AG09309 (cell line): ENCODE data around the gene TMEM223.
A peak's percentile ranks its signal among the peaks of the same experiment; 100 is the strongest.
"Not testable (repeated sequence)": the region's sequence is repeated elsewhere in the genome, so short reads cannot be mapped to it uniquely, and the experiment has no call there.

Source experiments
- DNase-seq: peaks from one replicate; pipeline ENCODE4 v3.0.0-alpha.2; 2010; ENCODE audit warnings: low read depth
- H3K4me3 ChIP-seq: 2 replicates; pipeline ENCODE4 v1.5.1; 2011; ENCODE audit warnings: mild to moderate bottlenecking, low read depth, low read length, moderate library complexity; ENCODE audit not compliant: control insufficient read depth
- TF ChIP-seq, protein P1 (sequence below): IDR thresholded peaks from 2 replicates; pipeline ENCODE4 v1.5.1; 2011; ENCODE audit warnings: mild to moderate bottlenecking, low read depth, low read length, inconsistent platforms; ENCODE audit not compliant: insufficient read depth, control insufficient read depth; ENCODE audit errors: missing control alignments

The TMEM223 gene

DNA sequence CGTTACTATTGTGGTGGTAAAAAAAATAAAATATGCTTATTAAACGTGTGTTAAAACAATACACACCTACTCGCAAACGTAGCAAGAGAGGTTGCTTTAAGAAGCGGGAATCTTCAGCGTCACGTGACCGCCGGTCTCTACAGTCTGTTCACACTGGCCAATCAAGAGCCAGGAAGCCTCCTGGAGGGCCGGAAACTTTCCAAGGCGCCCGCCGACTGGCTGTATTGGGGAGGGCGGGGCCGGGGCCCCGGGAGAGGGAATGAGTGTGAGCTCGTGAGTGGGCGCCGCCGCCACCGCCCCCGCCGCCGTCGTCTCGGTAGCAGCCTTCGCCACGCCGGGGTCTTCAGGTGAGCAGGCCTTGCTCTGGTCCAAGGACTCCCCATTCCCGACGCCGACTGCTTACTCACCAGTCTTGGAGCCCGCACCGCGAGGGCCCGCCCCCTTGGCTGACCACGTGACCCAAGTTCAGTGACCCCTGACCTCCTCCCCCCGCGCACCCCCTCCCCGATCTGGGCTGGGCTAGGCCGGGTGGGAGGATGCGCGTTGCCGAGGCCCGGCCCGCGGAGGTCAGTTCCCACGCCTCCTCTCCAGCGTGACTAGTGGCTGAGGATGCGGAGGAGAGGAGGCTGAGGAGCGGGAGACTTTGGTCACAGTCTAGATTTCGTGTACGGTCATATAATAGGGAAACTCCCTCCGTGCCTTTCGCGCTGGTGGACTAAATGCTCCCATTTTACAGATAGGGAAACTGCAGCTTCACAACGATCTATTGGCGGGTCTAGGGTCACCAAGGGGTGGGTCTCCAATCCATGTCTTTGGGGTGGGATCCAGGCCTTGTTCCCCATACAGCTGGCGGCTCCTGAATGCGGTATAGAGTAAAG, 20.4 kb downstream of the TMEM223 start, which contains the start of gene TAF6L:
Gene TAF6L (plus strand): TSS at position 253 of the 878 bp plus-strand sequence. CDS start 4,388 bp downstream, outside the sequence.
- TF ChIP-seq, protein P1, sequence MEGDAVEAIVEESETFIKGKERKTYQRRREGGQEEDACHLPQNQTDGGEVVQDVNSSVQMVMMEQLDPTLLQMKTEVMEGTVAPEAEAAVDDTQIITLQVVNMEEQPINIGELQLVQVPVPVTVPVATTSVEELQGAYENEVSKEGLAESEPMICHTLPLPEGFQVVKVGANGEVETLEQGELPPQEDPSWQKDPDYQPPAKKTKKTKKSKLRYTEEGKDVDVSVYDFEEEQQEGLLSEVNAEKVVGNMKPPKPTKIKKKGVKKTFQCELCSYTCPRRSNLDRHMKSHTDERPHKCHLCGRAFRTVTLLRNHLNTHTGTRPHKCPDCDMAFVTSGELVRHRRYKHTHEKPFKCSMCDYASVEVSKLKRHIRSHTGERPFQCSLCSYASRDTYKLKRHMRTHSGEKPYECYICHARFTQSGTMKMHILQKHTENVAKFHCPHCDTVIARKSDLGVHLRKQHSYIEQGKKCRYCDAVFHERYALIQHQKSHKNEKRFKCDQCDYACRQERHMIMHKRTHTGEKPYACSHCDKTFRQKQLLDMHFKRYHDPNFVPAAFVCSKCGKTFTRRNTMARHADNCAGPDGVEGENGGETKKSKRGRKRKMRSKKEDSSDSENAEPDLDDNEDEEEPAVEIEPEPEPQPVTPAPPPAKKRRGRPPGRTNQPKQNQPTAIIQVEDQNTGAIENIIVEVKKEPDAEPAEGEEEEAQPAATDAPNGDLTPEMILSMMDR: no peak
- peak within 1 kb of the TSS; percentile 59 for H3K4me3 ChIP-seq
- peak; percentile 70 for DNase-seq

DNA sequence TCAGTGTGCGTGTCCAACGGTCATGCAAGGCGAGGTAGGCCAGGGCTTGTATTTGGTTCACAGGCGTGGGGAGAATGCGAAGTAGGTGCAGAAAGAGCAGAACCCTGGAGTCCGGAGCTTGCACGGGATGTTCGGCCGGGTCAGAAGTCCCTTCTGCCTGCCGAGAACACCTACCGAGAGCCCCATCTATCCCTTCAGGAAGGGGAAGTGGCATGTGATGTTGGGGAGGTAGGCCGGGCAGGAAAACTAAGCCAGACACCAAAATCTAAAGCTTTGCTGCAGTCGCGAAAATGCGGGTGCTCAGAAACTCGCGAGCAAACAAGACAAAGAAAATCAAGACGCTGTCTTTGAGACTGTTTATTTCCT, 21.0 kb downstream of the TMEM223 start:
- peak overlapping the region; percentile 40 for H3K4me3 ChIP-seq
- DNase-seq: no peak
- TF ChIP-seq, protein P1: no peak

DNA sequence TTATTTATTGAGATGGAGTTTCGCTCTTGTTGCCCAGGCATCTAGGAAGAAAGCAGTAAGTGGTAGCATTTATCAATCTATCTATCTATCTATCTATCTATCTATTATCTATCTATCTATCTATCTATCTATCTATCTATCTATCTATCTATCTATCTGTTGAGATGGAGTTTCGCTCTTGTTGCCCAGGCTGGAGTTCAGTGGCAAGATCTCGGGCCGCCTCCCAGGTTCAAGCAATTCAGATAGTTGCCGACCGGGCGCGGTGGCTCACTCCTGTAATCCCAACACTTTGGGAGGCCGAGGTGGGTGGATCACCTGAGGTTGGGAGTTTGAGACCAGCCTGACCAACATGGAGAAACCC, 31.0 kb downstream of the TMEM223 start:
- peak overlapping the region; percentile 95 for H3K4me3 ChIP-seq
- not testable (repeated sequence) for DNase-seq

DNA sequence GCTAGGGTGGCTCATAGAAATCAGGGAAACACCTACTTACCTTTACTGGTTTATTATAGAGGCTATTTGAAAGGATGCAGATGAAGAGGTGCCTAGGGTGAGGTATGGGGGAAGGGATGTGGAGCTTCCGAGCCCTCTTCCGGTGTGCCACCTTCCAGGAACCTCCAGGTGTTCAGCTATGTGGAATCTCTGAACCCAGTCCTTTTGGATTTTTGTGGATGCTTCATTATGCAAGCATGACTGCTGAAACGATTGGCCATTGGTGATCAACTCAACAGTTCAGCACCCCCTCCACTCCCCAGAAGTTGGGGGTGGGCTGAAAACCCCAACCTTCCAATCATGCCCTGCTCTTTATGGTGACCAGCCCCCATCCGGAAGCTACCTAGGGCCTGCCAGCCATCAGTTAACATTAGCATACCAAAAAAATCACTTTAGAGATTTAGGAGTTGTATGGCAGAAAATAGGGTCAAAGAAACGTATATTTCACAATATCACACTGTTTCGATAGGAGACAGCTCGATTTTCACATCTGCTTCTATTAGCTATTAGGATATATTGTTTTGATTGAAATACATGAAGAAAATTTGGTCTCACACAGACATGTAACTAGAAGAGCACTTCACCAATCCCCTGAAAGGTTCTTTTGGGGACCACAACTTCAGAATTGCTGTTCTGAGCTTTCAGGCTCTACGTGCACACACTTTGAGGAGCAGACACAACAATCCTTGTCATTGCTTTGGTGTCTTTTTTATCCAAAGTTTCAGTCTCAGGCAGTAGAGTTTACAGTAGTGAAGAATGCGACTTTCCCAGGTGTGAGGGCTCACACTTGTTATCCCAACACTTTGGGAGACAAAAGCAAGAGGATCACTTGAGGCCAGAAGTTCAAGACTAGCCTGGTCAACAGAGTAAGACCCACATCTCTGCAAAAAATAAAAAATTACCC, 33.7 kb downstream of the TMEM223 start:
- TF ChIP-seq, protein P1: no peak
- DNase-seq: no peak
- no peak overlapping the region for H3K4me3 ChIP-seq

DNA sequence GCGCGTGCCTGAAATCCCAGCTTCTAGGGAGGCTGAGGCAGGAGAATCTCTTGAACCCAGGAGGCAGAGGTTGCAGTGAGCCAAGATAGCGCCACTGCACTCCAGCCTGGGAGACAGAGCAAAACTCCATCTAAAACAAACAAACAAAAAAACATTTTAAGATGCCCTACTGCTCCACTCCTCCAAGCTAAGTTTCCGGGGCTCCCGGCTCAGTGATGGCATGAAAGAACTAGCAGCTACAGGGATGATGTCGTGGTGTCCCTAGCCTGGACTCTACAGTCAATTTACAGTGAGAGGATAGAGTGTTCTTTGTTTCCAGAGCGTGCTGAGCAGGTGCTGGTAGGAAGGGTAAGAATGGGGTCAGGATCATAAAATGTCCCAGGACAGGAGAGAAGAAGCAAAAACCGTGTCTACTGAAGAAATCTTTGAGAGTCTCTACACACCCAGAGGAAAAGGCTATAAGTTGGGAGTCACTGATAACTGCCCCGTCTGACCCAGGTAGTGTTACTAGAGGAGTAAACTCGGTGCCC, 36.7 kb downstream of the TMEM223 start:
- TF ChIP-seq, protein P1: no peak
- no peak for DNase-seq
- H3K4me3 ChIP-seq: no peak overlapping the region

- peak within 1 kb of the TSS; percentile 55 for H3K4me3 ChIP-seq
- TF ChIP-seq, protein P1: no peak
- DNase-seq: peak; percentile 97
Observed at GRCh38 chr11:62753736-62754603, 37.8 kb downstream of the TMEM223 start, which contains the start of gene ZBTB3. ZBTB3 (minus strand) TSS chr11:62754160; CDS start chr11:62753664, 496 bp downstream.
